Type B pancreatic cell (in vitro differentiated cells): ENCODE results near the gene SLC25A30. TPM values are rescaled to one million over a fixed set of nuclear protein-coding genes. Genes with fewer than 3 reads are reported as not detected.
"Not testable (repeated sequence)": the region's sequence is repeated elsewhere in the genome, so short reads cannot be mapped to it uniquely, and the experiment has no call there.

Experiments used
- DNase-seq: peaks from one replicate; pipeline ENCODE4 v3.0.0; 2021; ENCODE audit warnings: mixed read lengths; ENCODE audit not compliant: unreplicated experiment; ENCODE audit errors: extremely low spot score
- H3K27ac Mint-ChIP-seq: 2 replicates; pipeline ENCODE4 v1.8.0; 2021; ENCODE audit warnings: mild to moderate bottlenecking, mixed read lengths
- H3K27me3 Mint-ChIP-seq: 2 replicates; pipeline ENCODE4 v1.8.0; 2021; ENCODE audit warnings: mixed read lengths
- H3K36me3 Mint-ChIP-seq: 2 replicates; pipeline ENCODE4 v1.8.0; 2021; ENCODE audit warnings: mixed read lengths
- H3K4me1 Mint-ChIP-seq: one replicate; pipeline ENCODE4 v1.8.0; 2021; ENCODE audit warnings: mixed read lengths; ENCODE audit not compliant: unreplicated experiment
- H3K4me3 Mint-ChIP-seq: 2 replicates; pipeline ENCODE4 v1.8.0; 2021; ENCODE audit warnings: mild to moderate bottlenecking, mixed read lengths
- H3K9me3 Mint-ChIP-seq: 2 replicates; pipeline ENCODE4 v1.8.0; 2021; ENCODE audit warnings: mixed read lengths
- CTCF ChIP-seq: fragments of 200-600 bp; sonication (generic); conservative IDR thresholded peaks from 2 replicates; pipeline ENCODE4 v1.5.0; 2021; ENCODE audit warnings: antibody characterized with exemption, mild to moderate bottlenecking
- total RNA-seq: library from RNA; stranded (reverse); gene quantifications from 2 replicates; pipeline ENCODE4 v1.2.1, GENCODE V29; 2021; ENCODE audit warnings: low replicate concordance

The SLC25A30 gene
- total RNA-seq, 1 donor from 2014 or later = 7.6 TPM

DNA sequence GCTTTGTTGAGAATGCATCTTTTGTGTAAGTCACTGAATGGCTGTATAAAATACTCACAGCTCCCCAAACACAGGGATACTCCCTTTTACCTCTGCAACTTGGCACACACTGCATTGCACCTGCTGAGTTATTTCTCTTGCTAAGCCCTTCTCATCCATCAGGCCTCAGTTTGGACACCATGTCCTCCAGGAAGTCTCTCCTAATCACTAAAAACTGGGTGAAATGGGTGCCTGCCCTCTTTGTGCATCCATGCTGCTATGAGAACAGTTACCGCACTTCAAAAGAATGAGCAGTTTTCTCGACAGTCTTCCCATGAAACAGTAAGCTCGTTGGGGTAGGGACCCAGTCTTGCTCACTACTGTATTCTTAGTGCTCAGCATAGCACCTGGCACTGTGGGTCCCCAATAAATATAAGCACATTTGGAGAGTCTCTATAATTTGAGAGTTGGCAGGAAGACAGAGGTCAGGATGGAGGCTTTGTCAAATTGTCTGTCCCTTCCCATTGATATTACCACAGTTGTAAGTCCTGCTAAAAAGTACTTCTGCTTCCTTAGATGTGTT lies 4.6 kb upstream of the SLC25A30 start:
- Mint-ChIP-seq H3K27me3 (no peaks in the 10 kb centered on the region), H3K9me3 (no peaks in the 10 kb centered on the region), H3K27ac (no peak overlapping the region), H3K4me3 (no peak overlapping the region), H3K4me1 (no peaks in the 10 kb centered on the region), H3K36me3 (no peaks in the 10 kb centered on the region)
- DNase-seq = no peak
- no peak for TF ChIP-seq CTCF

GRCh38 chr13:45419945-45420344 lies 1.8 kb upstream of the SLC25A30 start:
- H3K36me3 Mint-ChIP-seq = no peaks in the 10 kb centered on the region
- no peak for DNase-seq
- no peak for TF ChIP-seq CTCF
- H3K27ac Mint-ChIP-seq = no peak overlapping the region
- H3K4me3 Mint-ChIP-seq = peak overlapping the region; percentile 78
- no peaks in the 10 kb centered on the region for H3K27me3 Mint-ChIP-seq
- peaks cover 12% of the 10 kb centered on the region for H3K4me1 Mint-ChIP-seq
- no peaks in the 10 kb centered on the region for H3K9me3 Mint-ChIP-seq

DNA sequence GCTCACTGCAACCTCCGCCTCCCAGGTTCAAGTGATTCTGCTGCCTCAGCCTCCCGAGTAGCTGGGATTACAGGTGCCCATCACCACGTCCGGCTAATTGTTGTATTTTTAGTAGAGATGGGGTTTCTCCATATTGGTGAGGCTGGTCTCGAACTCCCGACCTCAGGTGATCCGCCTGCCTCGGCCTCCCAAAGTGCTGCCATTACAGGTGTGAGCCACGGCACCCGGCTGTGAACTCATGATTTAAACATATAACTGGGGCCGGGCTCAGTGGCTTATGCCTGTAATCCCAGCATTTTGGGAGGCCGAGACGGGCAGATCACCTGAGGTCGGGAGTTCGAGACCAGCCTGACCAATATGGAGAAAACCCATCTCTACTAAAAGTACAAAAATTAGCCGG lies 1.2 kb upstream of the SLC25A30 start:
- H3K4me1 Mint-ChIP-seq = peaks cover 17% of the 10 kb centered on the region
- H3K4me3 Mint-ChIP-seq, H3K36me3 Mint-ChIP-seq, H3K9me3 Mint-ChIP-seq, H3K27me3 Mint-ChIP-seq, DNase-seq, H3K27ac Mint-ChIP-seq: not testable (repeated sequence)

GRCh38 chr13:45416516-45417128 lies 1.6 kb downstream of the SLC25A30 start:
- Mint-ChIP-seq H3K9me3 (no peaks in the 10 kb centered on the region), H3K27me3 (no peaks in the 10 kb centered on the region), H3K27ac (peak overlapping the region; percentile 70), H3K4me3 (peak overlapping the region; percentile 93), H3K36me3 (no peaks in the 10 kb centered on the region), H3K4me1 (peaks cover 17% of the 10 kb centered on the region)
- no peak for DNase-seq
- TF ChIP-seq CTCF = no peak

- H3K27ac Mint-ChIP-seq = peak overlapping the region; percentile 27
- TF ChIP-seq CTCF = no peak
- peaks cover 23% of the 10 kb centered on the region for H3K4me1 Mint-ChIP-seq
- H3K36me3 Mint-ChIP-seq = peaks cover 4% of the 10 kb centered on the region
- H3K9me3 Mint-ChIP-seq = no peaks in the 10 kb centered on the region
- no peaks in the 10 kb centered on the region for H3K27me3 Mint-ChIP-seq
- H3K4me3 Mint-ChIP-seq = peak overlapping the region; percentile 56
- DNase-seq = no peak
Measured at GRCh38 chr13:45415112-45415511, 3.1 kb downstream of the SLC25A30 start.

- H3K36me3 Mint-ChIP-seq = peaks cover 4% of the 10 kb centered on the region
- peaks cover 23% of the 10 kb centered on the region for H3K4me1 Mint-ChIP-seq
- H3K27me3 Mint-ChIP-seq = no peaks in the 10 kb centered on the region
- DNase-seq = no peak
- H3K4me3 Mint-ChIP-seq = no peak overlapping the region
- TF ChIP-seq CTCF = no peak
- H3K27ac Mint-ChIP-seq = no peak overlapping the region
- no peaks in the 10 kb centered on the region for H3K9me3 Mint-ChIP-seq
Measured at GRCh38 chr13:45413826-45414307, 4.3 kb downstream of the SLC25A30 start.
